GM13977 (cell line): ENCODE data around the gene AAR2.

Experiments
- DNase-seq: peaks from one replicate; pipeline ENCODE4 v3.0.0; 2012; ENCODE audit warnings: low spot score
- in situ Hi-C: fragments of 300-500 bp; cut with MboI; formaldehyde crosslinking; loops from one replicate; pipeline ENCODE4 v1.12.0; 2022; ENCODE audit warnings: low sequenced_read_pairs, low pct_unique_long_range_greater_than_20kb, mixed read lengths, inconsistent platforms; ENCODE audit not compliant: unreplicated experiment
- TF ChIP-seq, protein P1 (sequence below): IDR thresholded peaks from 2 replicates; pipeline ENCODE4 v1.5.1; 2012; ENCODE audit warnings: mild to moderate bottlenecking, control low read depth; ENCODE audit not compliant: insufficient read depth; ENCODE audit errors: extremely low read depth, missing control alignments

The AAR2 gene, protein sequence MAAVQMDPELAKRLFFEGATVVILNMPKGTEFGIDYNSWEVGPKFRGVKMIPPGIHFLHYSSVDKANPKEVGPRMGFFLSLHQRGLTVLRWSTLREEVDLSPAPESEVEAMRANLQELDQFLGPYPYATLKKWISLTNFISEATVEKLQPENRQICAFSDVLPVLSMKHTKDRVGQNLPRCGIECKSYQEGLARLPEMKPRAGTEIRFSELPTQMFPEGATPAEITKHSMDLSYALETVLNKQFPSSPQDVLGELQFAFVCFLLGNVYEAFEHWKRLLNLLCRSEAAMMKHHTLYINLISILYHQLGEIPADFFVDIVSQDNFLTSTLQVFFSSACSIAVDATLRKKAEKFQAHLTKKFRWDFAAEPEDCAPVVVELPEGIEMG

GRCh38 chr20:36235892-36236785, at the start of gene AAR2:
Gene AAR2 (plus strand): TSS chr20:36236478. CDS start chr20:36239869, 3,391 bp downstream.
- in situ Hi-C loops = no loop called here
- TF ChIP-seq, protein P1, sequence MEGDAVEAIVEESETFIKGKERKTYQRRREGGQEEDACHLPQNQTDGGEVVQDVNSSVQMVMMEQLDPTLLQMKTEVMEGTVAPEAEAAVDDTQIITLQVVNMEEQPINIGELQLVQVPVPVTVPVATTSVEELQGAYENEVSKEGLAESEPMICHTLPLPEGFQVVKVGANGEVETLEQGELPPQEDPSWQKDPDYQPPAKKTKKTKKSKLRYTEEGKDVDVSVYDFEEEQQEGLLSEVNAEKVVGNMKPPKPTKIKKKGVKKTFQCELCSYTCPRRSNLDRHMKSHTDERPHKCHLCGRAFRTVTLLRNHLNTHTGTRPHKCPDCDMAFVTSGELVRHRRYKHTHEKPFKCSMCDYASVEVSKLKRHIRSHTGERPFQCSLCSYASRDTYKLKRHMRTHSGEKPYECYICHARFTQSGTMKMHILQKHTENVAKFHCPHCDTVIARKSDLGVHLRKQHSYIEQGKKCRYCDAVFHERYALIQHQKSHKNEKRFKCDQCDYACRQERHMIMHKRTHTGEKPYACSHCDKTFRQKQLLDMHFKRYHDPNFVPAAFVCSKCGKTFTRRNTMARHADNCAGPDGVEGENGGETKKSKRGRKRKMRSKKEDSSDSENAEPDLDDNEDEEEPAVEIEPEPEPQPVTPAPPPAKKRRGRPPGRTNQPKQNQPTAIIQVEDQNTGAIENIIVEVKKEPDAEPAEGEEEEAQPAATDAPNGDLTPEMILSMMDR = no peak
- DNase-seq = peak; percentile 78

DNA sequence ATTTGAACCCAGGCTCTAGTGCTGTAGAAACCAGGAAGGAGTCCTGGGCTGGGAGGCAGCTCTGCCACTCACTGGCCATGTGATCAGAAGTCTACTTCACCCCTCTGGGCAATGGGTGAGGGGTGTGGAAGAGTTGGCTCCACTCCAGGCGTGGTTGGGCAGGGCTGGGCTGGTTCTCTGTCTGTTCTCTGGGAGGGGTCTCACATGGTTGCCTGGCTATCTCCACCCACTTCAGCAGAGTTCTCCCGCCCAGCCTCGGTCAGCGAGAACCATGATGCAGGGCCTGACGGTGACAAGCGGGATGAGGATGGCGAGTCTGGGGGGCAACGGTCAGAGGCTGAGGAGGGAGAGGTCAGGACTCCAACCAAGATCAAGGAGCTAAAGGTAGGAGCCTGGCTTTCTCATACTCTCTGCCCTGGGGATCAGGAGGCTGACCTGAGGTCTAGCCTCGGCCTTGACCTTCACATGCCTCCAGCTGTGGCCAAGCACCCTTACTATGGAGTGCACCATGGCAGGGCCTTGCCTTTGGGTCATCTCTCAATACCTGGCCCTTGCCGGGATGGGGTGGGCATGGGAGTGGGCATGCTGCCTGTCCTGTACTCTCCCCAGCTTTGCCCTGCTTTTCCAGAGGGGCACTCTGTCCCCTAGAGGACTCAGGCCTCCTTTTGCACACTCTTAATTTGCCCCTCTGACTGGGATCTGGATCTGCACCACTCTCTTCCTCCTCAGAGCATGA, 42.1 kb upstream of the AAR2 start:
- in situ Hi-C loops = no loop called here
- TF ChIP-seq, protein P1 = no peak
- no peak for DNase-seq

- TF ChIP-seq, protein P1 = no peak
- DNase-seq = no peak
- in situ Hi-C loops = no loop called here
Observed at GRCh38 chr20:36196676-36197075, 39.6 kb upstream of the AAR2 start.

DNA sequence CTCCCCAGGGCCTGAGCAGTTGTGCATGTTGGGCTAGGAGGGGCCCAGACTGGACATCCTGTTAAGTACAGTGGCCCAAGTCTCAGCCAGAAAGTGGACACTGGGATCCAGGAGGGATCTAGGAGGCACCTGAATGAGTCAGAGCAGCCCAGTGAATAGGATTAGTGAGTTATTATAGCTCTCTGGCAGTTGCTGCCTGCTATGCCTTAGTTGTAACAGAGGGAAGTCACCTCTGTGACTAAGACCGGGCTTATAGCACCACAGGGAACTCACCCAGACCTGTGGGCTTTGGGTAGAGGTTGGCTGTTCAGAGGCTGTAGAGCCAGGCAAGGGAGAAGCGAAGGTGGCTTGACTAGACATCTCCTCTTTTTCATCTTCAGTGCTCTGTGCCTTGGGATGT, 39.0 kb upstream of the AAR2 start:
- no peak for DNase-seq
- TF ChIP-seq, protein P1 = no peak
- in situ Hi-C loops = no loop called here

- TF ChIP-seq, protein P1 = peak; percentile 90
- in situ Hi-C loops = loop anchor here (25.0 kb wide), 1 partner anchor 238 kb away; no protein-coding TSS in a partner anchor
- DNase-seq = peak; percentile 81
Observed at GRCh38 chr20:36199345-36200257, 36.7 kb upstream of the AAR2 start.

- in situ Hi-C loops = loop anchor here (25.0 kb wide), 1 partner anchor 237 kb away; no protein-coding TSS in a partner anchor
Observed at GRCh38 chr20:36200451-36200850, 35.8 kb upstream of the AAR2 start.

More at GRCh38 chr20:36200451-36200850, 35.8 kb upstream of the AAR2 start:
- DNase-seq = no peak
- TF ChIP-seq, protein P1 = no peak
